Thyroid gland (tissue), 4 donors: ENCODE data around the gene KANK3.

Experiments used
- CTCF ChIP-seq, 6 experiments: fragments of 200-600 bp in 3 of 6; fragments of 450-650 bp in 3 of 6; sonication (generic) in 3 of 6; IDR thresholded peaks; one replicate each; pipeline ENCODE4 v1.5.1; 2016 to 2019; ENCODE audit warnings: antibody characterized with exemption in 6 of 6, mild to moderate bottlenecking in 2 of 6, inconsistent platforms in 1 of 6, moderate library complexity in 1 of 6
- POLR2A ChIP-seq, 2 donors: fragments of 450-650 bp; IDR thresholded peaks; one replicate each; pipeline ENCODE4 v1.6.1; 2017; ENCODE audit warnings: antibody characterized with exemption in 2 of 2, mild to moderate bottlenecking in 2 of 2, moderate library complexity in 1 of 2

GRCh38 chr19:8366961-8367326 lies 23.9 kb upstream of the KANK3 start:
- TF ChIP-seq POLR2A (IDR thresholded peaks at IDR 0.05) = no peak
- no peak for TF ChIP-seq CTCF (IDR thresholded peaks at IDR 0.05)
